Ascending aorta (tissue), 2 donors: Measurements from ENCODE around the gene EIF2A. TPM values are rescaled to one million over a fixed set of nuclear protein-coding genes. Genes with fewer than 3 reads are reported as not detected.

Source experiments
- DNase-seq, 2 donors: peaks; one replicate each; pipeline ENCODE4 v3.0.0-alpha.2; 2019; ENCODE audit warnings: low spot score in 2 of 2
- H3K27ac ChIP-seq, 2 donors: fragments of 200-600 bp; sonication (generic); one replicate each; pipeline ENCODE4 v1.5.1; 2016 to 2017; ENCODE audit warnings: mild to moderate bottlenecking in 1 of 2
- H3K27me3 ChIP-seq: fragments of 200-600 bp; sonication (generic); one replicate; pipeline ENCODE4 v1.5.1; 2017
- H3K36me3 ChIP-seq, 2 donors: fragments of 200-600 bp; sonication (generic); one replicate each; pipeline ENCODE4 v1.5.1; 2016
- H3K4me1 ChIP-seq, 2 donors: fragments of 200-600 bp; sonication (generic); one replicate each; pipeline ENCODE4 v1.5.1; 2016 to 2017; ENCODE audit warnings: mild to moderate bottlenecking in 1 of 2
- H3K4me3 ChIP-seq, 2 donors: fragments of 200-600 bp; sonication (generic); one replicate each; pipeline ENCODE4 v1.5.1; 2016 to 2017; ENCODE audit warnings: mild to moderate bottlenecking in 1 of 2
- H3K9me3 ChIP-seq, 2 donors: fragments of 200-600 bp; sonication (generic); one replicate each; pipeline ENCODE4 v1.5.1; 2016
- intact Hi-C: fragments of 100-400 bp; cut with DNase I; formaldehyde crosslinking; loops from one replicate; pipeline ENCODE4 v1.15.1; 2023
- total RNA-seq: library from RNA; depleted of rRNA; stranded (reverse); fragments of >200 nt; gene quantifications from one replicate; pipeline ENCODE4 v1.1.0, GENCODE V29; 2016
- TF ChIP-seq, protein P1 (sequence below), 3 experiments: fragments of 200-600 bp in 2 of 3; fragments of 450-650 bp in 1 of 3; sonication (generic) in 2 of 3; IDR thresholded peaks; one replicate each; pipeline ENCODE4 v1.5.1; 2016 to 2019; ENCODE audit warnings: antibody characterized with exemption in 3 of 3, mild to moderate bottlenecking in 1 of 3, moderate library complexity in 1 of 3

Gene EIF2A
- total RNA-seq, 1 donor from 2014 or later: 83.2 TPM

- H3K27ac ChIP-seq: no peak overlapping the region
- intact Hi-C loops: no loop called here
- H3K9me3 ChIP-seq: no peaks in the 10 kb centered on the region
- no peak overlapping the region for H3K4me3 ChIP-seq
- H3K27me3 ChIP-seq: no peaks in the 10 kb centered on the region
- peaks cover 25 to 33% of the 10 kb centered on the region in 2 donors for H3K36me3 ChIP-seq
- TF ChIP-seq, protein P1, sequence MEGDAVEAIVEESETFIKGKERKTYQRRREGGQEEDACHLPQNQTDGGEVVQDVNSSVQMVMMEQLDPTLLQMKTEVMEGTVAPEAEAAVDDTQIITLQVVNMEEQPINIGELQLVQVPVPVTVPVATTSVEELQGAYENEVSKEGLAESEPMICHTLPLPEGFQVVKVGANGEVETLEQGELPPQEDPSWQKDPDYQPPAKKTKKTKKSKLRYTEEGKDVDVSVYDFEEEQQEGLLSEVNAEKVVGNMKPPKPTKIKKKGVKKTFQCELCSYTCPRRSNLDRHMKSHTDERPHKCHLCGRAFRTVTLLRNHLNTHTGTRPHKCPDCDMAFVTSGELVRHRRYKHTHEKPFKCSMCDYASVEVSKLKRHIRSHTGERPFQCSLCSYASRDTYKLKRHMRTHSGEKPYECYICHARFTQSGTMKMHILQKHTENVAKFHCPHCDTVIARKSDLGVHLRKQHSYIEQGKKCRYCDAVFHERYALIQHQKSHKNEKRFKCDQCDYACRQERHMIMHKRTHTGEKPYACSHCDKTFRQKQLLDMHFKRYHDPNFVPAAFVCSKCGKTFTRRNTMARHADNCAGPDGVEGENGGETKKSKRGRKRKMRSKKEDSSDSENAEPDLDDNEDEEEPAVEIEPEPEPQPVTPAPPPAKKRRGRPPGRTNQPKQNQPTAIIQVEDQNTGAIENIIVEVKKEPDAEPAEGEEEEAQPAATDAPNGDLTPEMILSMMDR (IDR thresholded peaks at IDR 0.05): no peak
- H3K4me1 ChIP-seq: no peaks in the 10 kb centered on the region
- no peak for DNase-seq
These were observed 10.2 kb downstream of the EIF2A start for GRCh38 chr3:150556792-150557191.

DNA sequence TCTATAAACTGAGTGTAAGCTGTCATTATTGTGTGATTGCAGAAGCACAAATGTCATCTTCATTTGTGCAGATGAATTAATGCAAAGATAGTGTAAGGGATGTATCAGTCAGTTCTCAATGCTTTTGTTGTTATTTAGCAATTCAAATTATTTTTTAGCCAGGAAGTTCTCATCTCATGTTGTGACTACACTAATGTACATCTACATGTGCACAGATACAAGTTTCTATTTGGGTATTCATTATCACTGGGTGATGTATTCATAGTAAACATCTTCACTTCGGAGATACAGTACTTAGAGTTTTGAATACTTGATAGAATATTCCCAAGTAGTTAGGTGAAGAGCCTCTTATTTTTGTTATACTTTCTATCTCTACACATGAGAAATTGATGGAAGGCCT, 11.1 kb downstream of the EIF2A start:
- Histone ChIP-seq H3K36me3 (peaks cover 23 to 27% of the 10 kb centered on the region in 2 donors), H3K27me3 (no peaks in the 10 kb centered on the region), H3K27ac (no peak overlapping the region), H3K4me3 (no peak overlapping the region), H3K4me1 (no peaks in the 10 kb centered on the region), H3K9me3 (no peaks in the 10 kb centered on the region)
- DNase-seq: no peak
- TF ChIP-seq, protein P1 (IDR thresholded peaks at IDR 0.05): no peak
- intact Hi-C loops: no loop called here

- TF ChIP-seq, protein P1 (IDR thresholded peaks at IDR 0.05): no peak
- no peak overlapping the region for H3K4me3 ChIP-seq
- H3K9me3 ChIP-seq: no peaks in the 10 kb centered on the region
- peaks cover 5 to 25% of the 10 kb centered on the region in 2 donors for H3K36me3 ChIP-seq
- no peaks in the 10 kb centered on the region for H3K27me3 ChIP-seq
- DNase-seq: no peak
- H3K4me1 ChIP-seq: no peaks in the 10 kb centered on the region
- H3K27ac ChIP-seq: no peak overlapping the region
- intact Hi-C loops: no loop called here
These were observed 17.7 kb downstream of the EIF2A start for GRCh38 chr3:150564243-150564642.

GRCh38 chr3:150567328-150567727, 20.7 kb downstream of the EIF2A start:
- Histone ChIP-seq H3K27ac (no peak overlapping the region), H3K4me1 (no peaks in the 10 kb centered on the region)
- no peak for DNase-seq

GRCh38 chr3:150577855-150578254, 31.3 kb downstream of the EIF2A start:
- no peak overlapping the region for H3K4me3 ChIP-seq
- intact Hi-C loops: no loop called here
- no peaks in the 10 kb centered on the region for H3K4me1 ChIP-seq
- DNase-seq: no peak
- H3K36me3 ChIP-seq: peaks cover 25 to 46% of the 10 kb centered on the region in 2 donors
- TF ChIP-seq, protein P1 (IDR thresholded peaks at IDR 0.05): no peak
- no peaks in the 10 kb centered on the region for H3K27me3 ChIP-seq
- H3K27ac ChIP-seq: no peak overlapping the region
- no peaks in the 10 kb centered on the region for H3K9me3 ChIP-seq

More at GRCh38 chr3:150567328-150567727, 20.7 kb downstream of the EIF2A start:
- intact Hi-C loops: no loop called here
- Histone ChIP-seq H3K36me3 (peaks cover 20 to 48% of the 10 kb centered on the region in 2 donors), H3K27me3 (no peaks in the 10 kb centered on the region), H3K9me3 (no peaks in the 10 kb centered on the region), H3K4me3 (no peak overlapping the region)
- TF ChIP-seq, protein P1 (IDR thresholded peaks at IDR 0.05): no peak

- intact Hi-C loops: no loop called here
- Histone ChIP-seq H3K4me3 (no peak overlapping the region), H3K36me3 (peaks cover 46 to 56% of the 10 kb centered on the region in 2 donors), H3K4me1 (no peaks in the 10 kb centered on the region), H3K27me3 (no peaks in the 10 kb centered on the region), H3K9me3 (no peaks in the 10 kb centered on the region), H3K27ac (no peak overlapping the region)
- TF ChIP-seq, protein P1 (IDR thresholded peaks at IDR 0.05): no peak
- no peak for DNase-seq
These were observed 34.6 kb downstream of the EIF2A start for GRCh38 chr3:150581174-150581573.
